ENCODE results near the gene CENPVL3. TPM values are rescaled to one million over a fixed set of nuclear protein-coding genes. Genes with fewer than 3 reads are reported as not detected.

CENPVL3 gene
- total RNA-seq, 1 donor from 2014 or later, result 5.0 TPM

DNA sequence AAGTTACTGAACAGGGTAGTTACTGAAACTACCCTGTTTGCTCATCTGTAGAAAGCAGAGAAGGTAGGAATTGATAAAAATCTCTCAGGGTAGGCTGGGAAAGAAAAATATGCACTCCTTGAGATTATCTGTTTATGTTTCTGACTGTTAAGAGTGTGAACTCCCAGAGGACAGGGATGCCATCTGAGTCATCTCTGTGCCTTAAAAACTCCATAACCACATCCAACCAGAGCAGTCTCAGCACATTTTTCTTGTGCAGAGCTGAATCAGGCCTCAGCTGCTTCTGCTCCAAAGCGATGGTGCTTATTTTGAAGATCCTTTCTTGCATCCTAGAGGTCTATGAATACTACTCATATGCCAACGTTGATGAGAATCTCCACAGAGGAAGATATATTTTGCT, 9.9 kb downstream of the CENPVL3 start:
- Mint-ChIP-seq H3K9me3 (peaks cover 8% of the 10 kb centered on the region), H3K4me1 (no peaks in the 10 kb centered on the region), H3K27ac (no peak overlapping the region), H3K4me3 (no peak overlapping the region), H3K27me3 (ENCODE audit: low read depth) (peaks cover 14% of the 10 kb centered on the region), H3K36me3 (no peaks in the 10 kb centered on the region)
- no peak for DNase-seq (ENCODE audit: low spot score in 2 of 2, unreplicated experiment in 2 of 2)
- TF ChIP-seq, protein P1, sequence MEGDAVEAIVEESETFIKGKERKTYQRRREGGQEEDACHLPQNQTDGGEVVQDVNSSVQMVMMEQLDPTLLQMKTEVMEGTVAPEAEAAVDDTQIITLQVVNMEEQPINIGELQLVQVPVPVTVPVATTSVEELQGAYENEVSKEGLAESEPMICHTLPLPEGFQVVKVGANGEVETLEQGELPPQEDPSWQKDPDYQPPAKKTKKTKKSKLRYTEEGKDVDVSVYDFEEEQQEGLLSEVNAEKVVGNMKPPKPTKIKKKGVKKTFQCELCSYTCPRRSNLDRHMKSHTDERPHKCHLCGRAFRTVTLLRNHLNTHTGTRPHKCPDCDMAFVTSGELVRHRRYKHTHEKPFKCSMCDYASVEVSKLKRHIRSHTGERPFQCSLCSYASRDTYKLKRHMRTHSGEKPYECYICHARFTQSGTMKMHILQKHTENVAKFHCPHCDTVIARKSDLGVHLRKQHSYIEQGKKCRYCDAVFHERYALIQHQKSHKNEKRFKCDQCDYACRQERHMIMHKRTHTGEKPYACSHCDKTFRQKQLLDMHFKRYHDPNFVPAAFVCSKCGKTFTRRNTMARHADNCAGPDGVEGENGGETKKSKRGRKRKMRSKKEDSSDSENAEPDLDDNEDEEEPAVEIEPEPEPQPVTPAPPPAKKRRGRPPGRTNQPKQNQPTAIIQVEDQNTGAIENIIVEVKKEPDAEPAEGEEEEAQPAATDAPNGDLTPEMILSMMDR (IDR thresholded peaks at IDR 0.05; ENCODE audit: unreplicated experiment), result no peak

DNA sequence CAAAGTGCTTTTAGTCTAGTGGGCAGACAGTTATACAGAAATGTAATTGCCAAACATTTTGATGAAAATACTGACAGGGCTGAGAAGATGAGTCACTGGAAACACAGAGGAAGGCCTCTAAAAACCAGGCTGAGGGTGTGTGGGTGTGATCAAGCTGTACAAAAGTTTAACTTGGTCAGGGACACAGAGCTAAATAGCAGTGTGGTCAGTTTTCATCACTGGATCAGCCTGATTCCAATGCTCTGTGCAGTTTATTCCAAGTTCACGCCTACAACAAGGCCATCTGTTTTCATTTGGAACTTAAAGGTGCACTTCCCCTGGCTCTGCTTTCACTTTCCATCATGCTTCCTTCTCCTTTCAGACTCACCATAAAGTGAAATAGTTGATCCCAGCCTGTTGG, 10.6 kb downstream of the CENPVL3 start:
- TF ChIP-seq, protein P1 (IDR thresholded peaks at IDR 0.05; ENCODE audit: unreplicated experiment), result no peak
- peaks cover 14% of the 10 kb centered on the region for H3K27me3 Mint-ChIP-seq (ENCODE audit: low read depth)
- no peaks in the 10 kb centered on the region for H3K4me1 Mint-ChIP-seq
- no peaks in the 10 kb centered on the region for H3K36me3 Mint-ChIP-seq
- H3K9me3 Mint-ChIP-seq, result peaks cover 8% of the 10 kb centered on the region
- H3K4me3 Mint-ChIP-seq, result no peak overlapping the region
- no peak for DNase-seq (ENCODE audit: low spot score in 2 of 2, unreplicated experiment in 2 of 2)
- H3K27ac Mint-ChIP-seq, result no peak overlapping the region

DNA sequence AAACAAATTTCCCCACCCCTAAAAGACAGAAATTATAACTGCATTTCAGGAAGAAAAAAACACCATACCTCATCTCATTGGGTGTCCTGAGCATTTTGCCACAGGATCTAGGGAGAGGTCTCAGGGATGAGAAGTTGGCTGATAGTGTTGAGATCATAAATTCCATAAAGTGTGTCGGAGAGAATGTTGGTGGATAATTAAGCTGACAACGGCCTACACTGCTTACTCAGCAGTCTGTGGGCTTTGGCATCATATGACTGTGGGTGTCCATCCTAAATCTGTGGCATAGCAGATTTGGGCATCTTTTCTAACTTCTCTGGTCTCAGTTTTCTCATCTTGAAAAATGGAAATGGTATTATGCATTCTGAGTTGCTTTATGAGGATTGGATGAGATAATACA, 12.3 kb downstream of the CENPVL3 start:
- H3K36me3 Mint-ChIP-seq, result no peaks in the 10 kb centered on the region
- TF ChIP-seq, protein P1 (IDR thresholded peaks at IDR 0.05; ENCODE audit: unreplicated experiment), result no peak
- DNase-seq (ENCODE audit: low spot score in 2 of 2, unreplicated experiment in 2 of 2), result no peak
- no peak overlapping the region for H3K27ac Mint-ChIP-seq
- peaks cover 4% of the 10 kb centered on the region for H3K9me3 Mint-ChIP-seq
- peaks cover 8% of the 10 kb centered on the region for H3K27me3 Mint-ChIP-seq (ENCODE audit: low read depth)
- H3K4me3 Mint-ChIP-seq, result no peak overlapping the region
- no peaks in the 10 kb centered on the region for H3K4me1 Mint-ChIP-seq

GRCh38 chrX:51598899-51599298, 19.8 kb downstream of the CENPVL3 start:
- Mint-ChIP-seq H3K36me3 (no peaks in the 10 kb centered on the region), H3K4me3 (no peak overlapping the region), H3K9me3 (peaks cover 12% of the 10 kb centered on the region), H3K27me3 (ENCODE audit: low read depth) (peaks cover 7% of the 10 kb centered on the region), H3K27ac (no peak overlapping the region), H3K4me1 (no peaks in the 10 kb centered on the region)
- no peak for DNase-seq (ENCODE audit: low spot score in 2 of 2, unreplicated experiment in 2 of 2)
- TF ChIP-seq, protein P1 (IDR thresholded peaks at IDR 0.05; ENCODE audit: unreplicated experiment), result no peak

- Mint-ChIP-seq H3K9me3 (peaks cover 12% of the 10 kb centered on the region), H3K36me3 (no peaks in the 10 kb centered on the region), H3K4me1 (peaks cover 9% of the 10 kb centered on the region), H3K27me3 (ENCODE audit: low read depth) (no peaks in the 10 kb centered on the region), H3K4me3 (no peak overlapping the region), H3K27ac (no peak overlapping the region)
- DNase-seq (ENCODE audit: low spot score in 2 of 2, unreplicated experiment in 2 of 2), result no peak
- TF ChIP-seq, protein P1 (IDR thresholded peaks at IDR 0.05; ENCODE audit: unreplicated experiment), result no peak
Observed at GRCh38 chrX:51571874-51572273, 46.8 kb downstream of the CENPVL3 start.

- H3K27ac Mint-ChIP-seq, result no peak overlapping the region
- H3K4me1 Mint-ChIP-seq, result peaks cover 9% of the 10 kb centered on the region
- H3K9me3 Mint-ChIP-seq, result peaks cover 10% of the 10 kb centered on the region
- TF ChIP-seq, protein P1 (IDR thresholded peaks at IDR 0.05; ENCODE audit: unreplicated experiment), result no peak
- DNase-seq (ENCODE audit: low spot score in 2 of 2, unreplicated experiment in 2 of 2), result no peak
- no peaks in the 10 kb centered on the region for H3K27me3 Mint-ChIP-seq (ENCODE audit: low read depth)
- H3K36me3 Mint-ChIP-seq, result no peaks in the 10 kb centered on the region
- H3K4me3 Mint-ChIP-seq, result no peak overlapping the region
Observed at GRCh38 chrX:51569561-51569960, 49.2 kb downstream of the CENPVL3 start.
